Psoas muscle (tissue), 8 donors: Measurements from ENCODE around the gene MIB2. TPM values are rescaled to one million over a fixed set of nuclear protein-coding genes. Genes with fewer than 3 reads are reported as not detected.

Experiments
- ATAC-seq, 4 donors: fragments of 200-7000 bp; cut with Tn5 transposase; one replicate each; pipeline ENCODE4 v1.9.1; 2020; ENCODE audit warnings: moderate library complexity in 3 of 4, mild to moderate bottlenecking in 2 of 4
- DNase-seq, 2 donors: peaks; one replicate each; pipeline ENCODE4 v3.0.0-alpha.2; 2020
- H3K27ac ChIP-seq: fragments of 200-600 bp; one replicate; pipeline ENCODE4 v1.8.0; 2022
- H3K27me3 ChIP-seq, 3 donors: fragments of 200-600 bp in 1 of 3; one replicate each; pipeline versions ENCODE4 v1.6.1 to v1.8.0; 2013 to 2022; ENCODE audit warnings: low read length in 2 of 3, mild to moderate bottlenecking in 2 of 3, moderate library complexity in 1 of 3; ENCODE audit not compliant: insufficient read depth in 3 of 3
- H3K36me3 ChIP-seq, 2 donors: fragments of 200-600 bp in 1 of 2; one replicate each; pipeline versions ENCODE4 v1.6.1 to v1.8.0; 2013 to 2022; ENCODE audit warnings: low read depth in 1 of 2, mild to moderate bottlenecking in 1 of 2, moderate library complexity in 1 of 2; ENCODE audit not compliant: insufficient read depth in 1 of 2
- H3K4me1 ChIP-seq: fragments of 200-600 bp; one replicate; pipeline ENCODE4 v1.8.0; 2022
- H3K4me3 ChIP-seq: fragments of 200-600 bp; one replicate; pipeline ENCODE4 v1.8.0; 2022; ENCODE audit warnings: mild to moderate bottlenecking
- H3K9me3 ChIP-seq: fragments of 200-600 bp; one replicate; pipeline ENCODE4 v1.8.0; 2022
- CTCF ChIP-seq: fragments of 200-600 bp; IDR thresholded peaks from one replicate; pipeline ENCODE4 v1.8.0; 2022; ENCODE audit warnings: antibody characterized with exemption
- WGBS, 3 donors: extraction: QIAGEN DNeasy Blood & Tissue Kit; methylation state at CpG; one replicate each; pipeline versions ENCODE4 v1.1.6 to v1.1.7; 2013; 5-methylcytosine and 5-hydroxymethylcytosine counted together
- intact Hi-C, 2 donors: fragments of 100-400 bp; cut with DNase I; formaldehyde crosslinking; loops; one replicate each; pipeline versions ENCODE4 v1.11.0 to v1.14.2; 2022
- polyA plus RNA-seq, 3 donors: library from polyadenylated mRNA; stranded (reverse); fragments of 200-250 nt; gene quantifications; one replicate each; pipeline ENCODE4 v1.2.3, GENCODE V29; 2013
- total RNA-seq, 4 donors: library from RNA; stranded (reverse); fragmentation: NEBNext Ultra II Directional in 2 of 4; extraction: Animal tissue kit (Norgen Biotek cat#: 25700) in 2 of 4; gene quantifications; one replicate each; pipeline versions ENCODE4 v1.2.1 to v1.2.4, GENCODE V29; 2021 to 2023
- donor health status: healthy with polysubstance abuse.
- donor health status: DM: no; HTN: no; CAD: no; lungs with moderate emphysema.
- donor health status: Bipolar disorder and iron deficiency.
- donor health status: healthy.
- donor health status: DM: yes; HTN: yes; CAD: no.
- donor health status: DM: no; HTN: no; CAD: no.
- donor health status: DM: no; HTN: no; CAD: no.
- donor health status: DM: yes; HTN: yes; CAD: no.

The MIB2 gene
- total and polyA plus RNA-seq, 7 donors = 41.8 to 106 (median 78.7) TPM

- no peak for DNase-seq
- peaks cover 0 to 36% (median 9%) of the 10 kb centered on the region in 3 donors for H3K27me3 ChIP-seq
- intact Hi-C loops = no loop called here
Observed at GRCh38 chr1:1606232-1606631, 9.1 kb upstream of the MIB2 start.

GRCh38 chr1:1609822-1610485 lies 5.3 kb upstream of the MIB2 start:
- Histone ChIP-seq H3K4me1 (peaks cover 13% of the 10 kb centered on the region), H3K27me3 (peaks cover 0 to 1% (median 0%) of the 10 kb centered on the region in 3 donors), H3K36me3 (peaks cover 0 to 4% of the 10 kb centered on the region in 2 donors), H3K27ac (no peak overlapping the region), H3K9me3 (no peaks in the 10 kb centered on the region), H3K4me3 (no peak overlapping the region)
- DNase-seq (no peak), ATAC-seq (no peak)
- 54 to 74% (median 59%) methylated on average over 12 of the region's 12 CpGs for WGBS, 3 donors
- no peak for TF ChIP-seq CTCF
- intact Hi-C loops = loop anchor here (5.0 kb wide), 1 partner anchor 33 kb away; no protein-coding TSS in a partner anchor

More at GRCh38 chr1:1606232-1606631, 9.1 kb upstream of the MIB2 start:
- no peak for TF ChIP-seq CTCF
- 80 to 91% (median 84%) methylated on average over 10 to 13 of the region's 13 CpGs for WGBS, 3 donors
- H3K4me1 ChIP-seq = no peaks in the 10 kb centered on the region
- no peak overlapping the region for H3K4me3 ChIP-seq
- H3K9me3 ChIP-seq = no peaks in the 10 kb centered on the region
- no peak for ATAC-seq
- no peaks in the 10 kb centered on the region for H3K36me3 ChIP-seq
- no peak overlapping the region for H3K27ac ChIP-seq

GRCh38 chr1:1610796-1611195 lies 4.5 kb upstream of the MIB2 start:
- no peak overlapping the region for H3K27ac ChIP-seq
- no peaks in the 10 kb centered on the region for H3K9me3 ChIP-seq
- no peak for TF ChIP-seq CTCF
- intact Hi-C loops = loop anchor here (5.0 kb wide), 1 partner anchor 33 kb away; no protein-coding TSS in a partner anchor
- no peaks in the 10 kb centered on the region for H3K27me3 ChIP-seq
- H3K4me1 ChIP-seq = peaks cover 13% of the 10 kb centered on the region
- no peak for ATAC-seq
- peaks cover 0 to 4% of the 10 kb centered on the region in 2 donors for H3K36me3 ChIP-seq
- DNase-seq = no peak
- no peak overlapping the region for H3K4me3 ChIP-seq
- WGBS, 3 donors = 66 to 74% (median 66%) methylated on average over 9 of the region's 9 CpGs

GRCh38 chr1:1612104-1612400 lies 3.2 kb upstream of the MIB2 start:
- Histone ChIP-seq H3K27me3 (no peaks in the 10 kb centered on the region), H3K9me3 (no peaks in the 10 kb centered on the region), H3K4me3 (no peak overlapping the region), H3K27ac (no peak overlapping the region), H3K36me3 (peaks cover 0 to 4% of the 10 kb centered on the region in 2 donors), H3K4me1 (peaks cover 19% of the 10 kb centered on the region)
- intact Hi-C loops = loop anchor here (5.0 kb wide), 1 partner anchor 35 kb away; no protein-coding TSS in a partner anchor
- no peak for TF ChIP-seq CTCF
- DNase-seq = no peak
- 87 to 92% (median 87%) methylated on average over 3 of the region's 3 CpGs for WGBS, 3 donors
- ATAC-seq = no peak
